ENCODE results near the gene LRRC56. TPM values are rescaled to one million over a fixed set of nuclear protein-coding genes. Genes with fewer than 3 reads are reported as not detected.

Gene LRRC56
- total and polyA plus RNA-seq, 9 of the 15 experiments (the other 6 are each of a cell fraction or from before 2014, with no cell fraction given) = 0.03 to 4.5 (median 1.0) TPM; not detected in 1

DNA sequence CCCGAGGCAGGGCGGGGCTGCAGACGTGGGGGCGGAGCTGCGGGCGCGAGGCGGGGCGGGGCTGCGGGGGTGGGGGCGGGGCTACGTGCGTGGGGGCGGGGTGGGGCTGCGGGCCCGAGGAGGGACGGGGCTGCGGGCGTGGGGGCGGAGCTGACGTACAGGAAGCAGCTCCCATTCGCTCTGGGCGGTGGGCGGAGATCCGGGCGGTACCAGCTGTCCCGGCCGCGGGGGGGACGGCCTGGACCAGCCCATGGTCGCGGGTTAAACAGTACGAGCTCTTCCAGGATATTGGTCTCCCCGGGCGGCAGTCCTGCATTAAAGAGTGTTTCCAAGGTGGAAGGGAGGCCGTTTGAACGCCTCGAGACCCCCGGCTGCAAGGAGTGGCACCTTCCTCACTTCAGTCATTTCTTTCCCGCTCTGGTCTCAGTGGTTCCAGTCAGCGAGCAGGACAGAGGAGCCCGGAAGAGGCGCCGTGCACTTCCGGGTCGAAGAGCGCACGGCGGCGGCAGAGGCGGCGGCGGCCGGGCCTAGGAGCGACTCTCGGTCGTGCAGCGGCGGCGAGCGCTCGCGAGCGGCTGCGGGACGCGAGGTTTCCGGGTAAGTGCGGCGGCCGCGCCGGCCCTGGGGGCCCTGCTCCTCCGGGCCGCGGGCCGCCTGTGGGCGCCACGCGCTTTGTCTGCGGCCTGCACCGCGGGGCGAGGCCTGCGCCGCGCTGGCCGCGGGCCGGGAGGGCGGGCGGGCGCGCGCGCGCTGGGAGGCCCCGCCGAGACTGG, 38.9 kb downstream of the LRRC56 start, which contains the start of gene PHRF1 (continued):
- TF ChIP-seq, protein P1, sequence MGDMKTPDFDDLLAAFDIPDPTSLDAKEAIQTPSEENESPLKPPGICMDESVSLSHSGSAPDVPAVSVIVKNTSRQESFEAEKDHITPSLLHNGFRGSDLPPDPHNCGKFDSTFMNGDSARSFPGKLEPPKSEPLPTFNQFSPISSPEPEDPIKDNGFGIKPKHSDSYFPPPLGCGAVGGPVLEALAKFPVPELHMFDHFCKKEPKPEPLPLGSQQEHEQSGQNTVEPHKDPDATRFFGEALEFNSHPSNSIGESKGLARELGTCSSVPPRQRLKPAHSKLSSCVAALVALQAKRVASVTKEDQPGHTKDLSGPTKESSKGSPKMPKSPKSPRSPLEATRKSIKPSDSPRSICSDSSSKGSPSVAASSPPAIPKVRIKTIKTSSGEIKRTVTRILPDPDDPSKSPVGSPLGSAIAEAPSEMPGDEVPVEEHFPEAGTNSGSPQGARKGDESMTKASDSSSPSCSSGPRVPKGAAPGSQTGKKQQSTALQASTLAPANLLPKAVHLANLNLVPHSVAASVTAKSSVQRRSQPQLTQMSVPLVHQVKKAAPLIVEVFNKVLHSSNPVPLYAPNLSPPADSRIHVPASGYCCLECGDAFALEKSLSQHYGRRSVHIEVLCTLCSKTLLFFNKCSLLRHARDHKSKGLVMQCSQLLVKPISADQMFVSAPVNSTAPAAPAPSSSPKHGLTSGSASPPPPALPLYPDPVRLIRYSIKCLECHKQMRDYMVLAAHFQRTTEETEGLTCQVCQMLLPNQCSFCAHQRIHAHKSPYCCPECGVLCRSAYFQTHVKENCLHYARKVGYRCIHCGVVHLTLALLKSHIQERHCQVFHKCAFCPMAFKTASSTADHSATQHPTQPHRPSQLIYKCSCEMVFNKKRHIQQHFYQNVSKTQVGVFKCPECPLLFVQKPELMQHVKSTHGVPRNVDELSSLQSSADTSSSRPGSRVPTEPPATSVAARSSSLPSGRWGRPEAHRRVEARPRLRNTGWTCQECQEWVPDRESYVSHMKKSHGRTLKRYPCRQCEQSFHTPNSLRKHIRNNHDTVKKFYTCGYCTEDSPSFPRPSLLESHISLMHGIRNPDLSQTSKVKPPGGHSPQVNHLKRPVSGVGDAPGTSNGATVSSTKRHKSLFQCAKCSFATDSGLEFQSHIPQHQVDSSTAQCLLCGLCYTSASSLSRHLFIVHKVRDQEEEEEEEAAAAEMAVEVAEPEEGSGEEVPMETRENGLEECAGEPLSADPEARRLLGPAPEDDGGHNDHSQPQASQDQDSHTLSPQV (IDR thresholded peaks at IDR 0.05) = no peak; the same call in 1 of the 2 replicates
- TF ChIP-seq FIP1L1 (IDR thresholded peaks at IDR 0.05; ENCODE audit: low read depth, low read length, poor library complexity, severe bottlenecking) (peak; percentile 66), HDAC6 (IDR thresholded peaks at IDR 0.05; ENCODE audit: low read depth, low read length) (no peak), RNF2 (IDR thresholded peaks at IDR 0.05) (peak; percentile 45; the same call in 1 of the 2 replicates), DACH1 (IDR thresholded peaks at IDR 0.05; ENCODE audit: partially characterized antibody) (peak; percentile 48), SMAD1 (IDR thresholded peaks at IDR 0.05; ENCODE audit: low read depth, low read length, partially characterized antibody) (no peak), HDAC8 (tag; IDR thresholded peaks at IDR 0.05) (no peak), HDAC2 (IDR thresholded peaks at IDR 0.05) (no peak), HNRNPUL1 (IDR thresholded peaks at IDR 0.05; ENCODE audit: low read length) (no peak), ETV1 (tag; conservative IDR thresholded peaks at IDR 0.05; ENCODE audit: low read depth) (peak; percentile 51; the same call in 1 of the 2 replicates)
- TF ChIP-seq, protein P2, sequence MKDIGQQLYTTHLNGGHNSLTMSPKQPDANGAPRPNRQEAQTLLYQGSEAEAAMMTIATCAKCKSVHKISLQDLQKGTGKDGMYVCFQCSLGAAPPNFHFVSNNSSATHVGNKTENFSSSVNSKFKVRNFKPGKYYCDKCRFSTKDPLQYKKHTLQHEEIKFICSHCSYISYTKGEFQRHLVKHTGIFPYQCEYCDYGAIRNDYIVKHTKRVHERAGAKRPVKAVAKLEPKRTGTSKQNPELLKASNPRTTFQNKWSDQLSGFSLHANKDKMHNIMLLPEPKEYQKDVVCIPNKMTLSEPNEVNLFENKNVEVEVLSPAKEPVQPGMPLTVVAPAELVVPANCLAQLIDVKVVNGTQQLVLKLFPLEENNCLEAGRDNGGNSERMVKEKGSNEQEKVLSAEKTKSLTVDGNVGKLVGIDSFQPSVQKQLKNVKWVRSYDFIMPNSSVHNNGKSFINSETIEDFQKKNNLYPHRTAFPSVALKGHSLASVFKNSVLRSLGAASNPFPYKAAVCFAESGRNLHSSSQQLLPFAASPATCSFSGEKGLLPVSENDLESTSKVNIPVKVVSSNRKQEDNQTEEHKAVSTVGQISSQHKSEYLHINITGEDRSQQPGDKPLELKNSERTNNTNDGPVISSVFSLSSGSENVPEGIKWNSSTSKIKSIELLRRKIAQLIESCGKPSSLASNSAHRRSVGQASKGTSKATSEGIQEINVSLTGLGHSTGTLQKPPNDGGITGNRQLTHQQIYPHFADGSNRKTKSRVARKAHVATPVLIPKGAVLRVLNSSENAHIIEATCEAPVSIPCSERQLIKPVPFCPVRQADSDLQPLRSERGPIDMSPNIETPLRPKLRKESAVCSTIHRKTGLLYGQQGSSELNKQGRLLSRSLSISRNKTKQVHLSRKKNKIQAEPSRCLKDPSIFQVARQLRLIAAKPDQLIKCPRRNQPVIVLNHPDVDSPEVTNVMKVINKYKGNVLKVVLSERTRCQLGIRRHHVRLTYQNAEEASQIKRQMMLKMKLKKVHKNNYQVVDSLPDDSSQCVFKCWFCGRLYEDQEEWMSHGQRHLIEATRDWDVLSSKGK (CRISPR knock-in tag; IDR thresholded peaks at IDR 0.05) = no peak
- TF ChIP-seq, protein P3, sequence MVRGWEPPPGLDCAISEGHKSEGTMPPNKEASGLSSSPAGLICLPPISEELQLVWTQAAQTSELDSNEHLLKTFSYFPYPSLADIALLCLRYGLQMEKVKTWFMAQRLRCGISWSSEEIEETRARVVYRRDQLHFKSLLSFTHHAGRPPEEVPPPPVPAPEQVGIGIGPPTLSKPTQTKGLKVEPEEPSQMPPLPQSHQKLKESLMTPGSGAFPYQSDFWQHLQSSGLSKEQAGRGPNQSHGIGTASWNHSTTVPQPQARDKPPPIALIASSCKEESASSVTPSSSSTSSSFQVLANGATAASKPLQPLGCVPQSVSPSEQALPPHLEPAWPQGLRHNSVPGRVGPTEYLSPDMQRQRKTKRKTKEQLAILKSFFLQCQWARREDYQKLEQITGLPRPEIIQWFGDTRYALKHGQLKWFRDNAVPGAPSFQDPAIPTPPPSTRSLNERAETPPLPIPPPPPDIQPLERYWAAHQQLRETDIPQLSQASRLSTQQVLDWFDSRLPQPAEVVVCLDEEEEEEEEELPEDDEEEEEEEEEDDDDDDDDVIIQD (CRISPR knock-in tag; IDR thresholded peaks at IDR 0.05) = no peak
- TF ChIP-seq, protein P4, sequence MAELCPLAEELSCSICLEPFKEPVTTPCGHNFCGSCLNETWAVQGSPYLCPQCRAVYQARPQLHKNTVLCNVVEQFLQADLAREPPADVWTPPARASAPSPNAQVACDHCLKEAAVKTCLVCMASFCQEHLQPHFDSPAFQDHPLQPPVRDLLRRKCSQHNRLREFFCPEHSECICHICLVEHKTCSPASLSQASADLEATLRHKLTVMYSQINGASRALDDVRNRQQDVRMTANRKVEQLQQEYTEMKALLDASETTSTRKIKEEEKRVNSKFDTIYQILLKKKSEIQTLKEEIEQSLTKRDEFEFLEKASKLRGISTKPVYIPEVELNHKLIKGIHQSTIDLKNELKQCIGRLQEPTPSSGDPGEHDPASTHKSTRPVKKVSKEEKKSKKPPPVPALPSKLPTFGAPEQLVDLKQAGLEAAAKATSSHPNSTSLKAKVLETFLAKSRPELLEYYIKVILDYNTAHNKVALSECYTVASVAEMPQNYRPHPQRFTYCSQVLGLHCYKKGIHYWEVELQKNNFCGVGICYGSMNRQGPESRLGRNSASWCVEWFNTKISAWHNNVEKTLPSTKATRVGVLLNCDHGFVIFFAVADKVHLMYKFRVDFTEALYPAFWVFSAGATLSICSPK (IDR thresholded peaks at IDR 0.05; ENCODE audit: borderline replicate concordance) = no peak
- TF ChIP-seq, protein P5, sequence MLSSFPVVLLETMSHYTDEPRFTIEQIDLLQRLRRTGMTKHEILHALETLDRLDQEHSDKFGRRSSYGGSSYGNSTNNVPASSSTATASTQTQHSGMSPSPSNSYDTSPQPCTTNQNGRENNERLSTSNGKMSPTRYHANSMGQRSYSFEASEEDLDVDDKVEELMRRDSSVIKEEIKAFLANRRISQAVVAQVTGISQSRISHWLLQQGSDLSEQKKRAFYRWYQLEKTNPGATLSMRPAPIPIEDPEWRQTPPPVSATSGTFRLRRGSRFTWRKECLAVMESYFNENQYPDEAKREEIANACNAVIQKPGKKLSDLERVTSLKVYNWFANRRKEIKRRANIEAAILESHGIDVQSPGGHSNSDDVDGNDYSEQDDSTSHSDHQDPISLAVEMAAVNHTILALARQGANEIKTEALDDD (IDR thresholded peaks at IDR 0.05) = no peak
